Mesodermal cell (in vitro differentiated cells): ENCODE measurements around the gene GOLGA6L1.
"Not testable (repeated sequence)": the region's sequence is repeated elsewhere in the genome, so short reads cannot be mapped to it uniquely, and the experiment has no call there.

ENCODE experiments used
- H3K27ac ChIP-seq: 2 replicates; pipeline ENCODE4 v1.7.0; 2013; ENCODE audit warnings: mild to moderate bottlenecking, low read depth, low read length, moderate library complexity; ENCODE audit not compliant: severe bottlenecking
- H3K36me3 ChIP-seq: 2 replicates; pipeline ENCODE4 v1.7.1; 2013; ENCODE audit warnings: mild to moderate bottlenecking, low read length, moderate library complexity; ENCODE audit not compliant: control insufficient read depth, insufficient read depth
- H3K4me1 ChIP-seq: one replicate; pipeline ENCODE4 v1.7.1; 2013; ENCODE audit warnings: mild to moderate bottlenecking, low read length; ENCODE audit not compliant: insufficient read depth, control insufficient read depth, poor library complexity, severe bottlenecking
- H3K4me3 ChIP-seq: 2 replicates; pipeline ENCODE4 v1.7.0; 2013; ENCODE audit warnings: low read length, control low read depth, mild to moderate bottlenecking; ENCODE audit not compliant: insufficient read depth, poor library complexity, severe bottlenecking; ENCODE audit errors: extremely low read depth
- H3K9me3 ChIP-seq: 2 replicates; pipeline ENCODE4 v1.7.1; 2013; ENCODE audit warnings: mild to moderate bottlenecking, low read length, moderate library complexity; ENCODE audit not compliant: control insufficient read depth
- WGBS, 2 experiments: methylation state at CpG; one replicate each; pipeline ENCODE4 v1.1.5; 2013; ENCODE audit warnings: missing lambda C conversion rate in 2 of 2; ENCODE audit not compliant: insufficient coverage in 2 of 2; 5-methylcytosine and 5-hydroxymethylcytosine counted together

The GOLGA6L1 gene

GRCh38 chr15:23083115-23083514, 53.5 kb downstream of the GOLGA6L1 start:
- Histone ChIP-seq H3K4me1 (peaks cover 3% of the 10 kb centered on the region), H3K27ac (no peak overlapping the region), H3K9me3 (no peaks in the 10 kb centered on the region), H3K36me3 (no peaks in the 10 kb centered on the region), H3K4me3 (no peak overlapping the region)
- 60% methylated on average over 1 of the region's 1 CpG; no CpG with 5 or more reads in 1 of the 2 experiments for WGBS, 2 experiments

- H3K4me3 ChIP-seq, H3K4me1 ChIP-seq, H3K9me3 ChIP-seq, H3K36me3 ChIP-seq, H3K27ac ChIP-seq: not testable (repeated sequence)
- WGBS, 2 experiments: 67 to 94% methylated on average over 1 to 2 of the region's 8 CpGs
Measured at GRCh38 chr15:23081996-23082737, 54.5 kb downstream of the GOLGA6L1 start.

- WGBS, 2 experiments: 50 to 100% methylated on average over 2 of the region's 3 CpGs
- Histone ChIP-seq H3K9me3 (no peaks in the 10 kb centered on the region), H3K36me3 (no peaks in the 10 kb centered on the region), H3K27ac (no peak overlapping the region), H3K4me3 (no peak overlapping the region), H3K4me1 (peaks cover 3% of the 10 kb centered on the region)
Measured at GRCh38 chr15:23081271-23081670, 55.4 kb downstream of the GOLGA6L1 start.

- Histone ChIP-seq H3K36me3 (no peaks in the 10 kb centered on the region), H3K27ac (no peak overlapping the region), H3K4me3 (no peak overlapping the region), H3K9me3 (no peaks in the 10 kb centered on the region), H3K4me1 (peaks cover 3% of the 10 kb centered on the region)
- WGBS, 2 experiments: 92 to 98% methylated on average over 5 of the region's 7 CpGs
Measured at GRCh38 chr15:23079766-23080165, 56.9 kb downstream of the GOLGA6L1 start.
